Islet of Langerhans (tissue), 1 donor: ENCODE data around the gene MLST8.
"Not testable (repeated sequence)": the region's sequence is repeated elsewhere in the genome, so short reads cannot be mapped to it uniquely, and the experiment has no call there.

ENCODE experiments used
- FAIRE-seq: peaks from one replicate; lab custom pipeline; 2011; peaks lifted over from hg19 to GRCh38; lab: Jason Lieb, UNC

MLST8 gene

DNA sequence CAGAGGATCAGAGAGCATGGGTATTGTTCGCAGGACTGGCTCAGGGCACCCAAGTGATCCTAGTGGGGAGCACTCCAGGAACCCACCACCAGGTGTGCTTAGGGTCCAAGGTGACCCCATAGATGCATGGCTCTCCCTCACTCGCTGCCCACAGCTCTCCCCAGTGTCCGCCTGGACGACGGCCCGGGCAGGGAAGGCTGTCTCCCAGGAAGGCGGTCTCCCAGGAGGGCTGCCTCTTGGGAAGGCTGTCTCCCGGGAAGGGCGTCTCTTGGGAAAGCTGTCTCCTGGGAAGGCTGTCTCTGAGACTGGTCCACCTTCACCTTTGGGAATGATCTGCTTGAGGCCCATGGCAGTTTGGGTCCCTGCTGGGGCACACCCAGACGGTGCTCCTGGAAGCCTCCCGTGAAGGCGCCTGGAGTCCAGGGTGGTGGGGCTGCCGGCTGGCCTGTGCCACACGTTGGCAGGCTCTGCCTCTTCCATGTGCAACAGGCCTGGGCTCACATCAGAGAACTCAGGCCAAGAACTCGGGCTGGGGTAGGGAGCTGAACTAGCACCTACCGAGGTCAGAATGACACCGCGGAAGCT is 41.1 kb downstream of the MLST8 start:
- no peak for FAIRE-seq

GRCh38 chr16:2250652-2251295 is 45.5 kb downstream of the MLST8 start:
- no peak for FAIRE-seq

DNA sequence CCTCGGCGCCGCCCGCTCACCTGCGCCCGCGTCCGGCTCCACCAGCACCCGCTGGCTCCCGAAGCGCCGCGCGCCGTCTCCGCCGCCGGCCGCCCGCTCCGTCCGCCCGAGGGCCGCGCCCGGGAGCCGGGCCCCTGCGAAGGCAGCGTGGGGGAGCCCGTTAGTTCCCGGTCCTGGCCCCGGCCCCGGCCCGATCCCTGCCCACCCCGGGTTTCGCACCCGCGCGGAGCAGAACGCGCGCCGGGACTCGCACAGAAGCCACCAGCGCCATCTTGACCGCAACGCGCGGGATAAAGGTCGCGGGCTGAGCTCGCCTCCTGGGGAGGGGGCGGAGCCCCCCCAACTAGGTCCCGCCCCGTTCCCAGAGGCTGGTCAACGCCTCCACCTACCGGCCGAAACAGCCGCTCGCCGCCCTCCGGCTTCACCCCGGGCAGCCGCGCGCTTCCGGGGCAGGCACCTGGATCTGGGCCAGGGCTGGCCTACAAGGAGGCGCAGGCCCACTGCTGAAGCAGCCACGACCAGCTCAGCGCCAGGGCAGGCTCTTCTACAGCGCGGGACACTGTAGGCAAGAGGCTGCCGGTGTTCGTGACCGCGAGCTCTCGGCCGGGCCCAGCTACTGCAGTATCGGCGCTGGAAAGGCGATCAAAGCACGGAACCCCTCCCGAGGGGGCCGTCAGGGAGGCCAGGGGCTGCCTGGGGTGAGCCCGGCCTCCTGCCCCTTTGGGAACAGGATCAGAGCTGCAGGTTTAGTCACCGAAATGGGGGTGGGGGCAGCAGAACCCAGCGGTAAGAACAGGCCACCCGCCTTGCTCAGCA is 46.2 kb downstream of the MLST8 start, which contains the start of gene ECI1:
TSS of gene ECI1 (minus strand) at position 292 of the 816 bp plus-strand sequence. CDS start at position 271, 21 bp downstream.
- no peak for FAIRE-seq

- no peak for FAIRE-seq
Observed at GRCh38 chr16:2252806-2253148, 47.5 kb downstream of the MLST8 start.

GRCh38 chr16:2253293-2253692 is 48.0 kb downstream of the MLST8 start:
- FAIRE-seq: no peak

DNA sequence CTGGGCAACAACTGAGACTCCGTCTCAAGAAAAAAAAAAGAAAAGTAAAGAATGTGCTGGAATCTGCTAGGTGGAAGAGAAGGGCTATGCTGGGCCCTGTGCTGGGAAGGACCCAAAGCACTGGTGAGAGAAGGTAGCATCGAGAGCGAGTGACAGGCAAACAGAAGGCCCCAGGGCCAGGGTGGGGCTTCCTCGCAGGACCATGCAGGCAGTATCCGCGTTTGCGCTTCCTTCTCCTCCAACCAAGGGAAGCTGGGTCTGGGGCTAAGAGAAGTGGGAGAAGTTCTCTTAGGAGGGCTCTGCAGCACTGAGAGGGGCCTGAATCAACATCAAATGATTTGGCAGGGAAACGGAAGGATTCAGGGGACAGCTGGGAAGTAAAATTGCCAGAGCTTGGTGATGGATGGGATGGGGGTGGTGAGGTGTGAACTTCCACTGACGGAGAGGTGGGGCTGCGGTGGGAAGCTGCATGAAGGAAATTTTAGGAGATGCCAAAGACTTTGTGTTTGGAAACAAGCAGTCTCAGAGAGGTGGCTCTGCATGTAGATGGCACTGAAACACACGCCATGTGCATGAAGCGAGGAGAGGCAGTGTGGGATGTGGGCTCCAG is 51.4 kb downstream of the MLST8 start:
- no peak for FAIRE-seq

DNA sequence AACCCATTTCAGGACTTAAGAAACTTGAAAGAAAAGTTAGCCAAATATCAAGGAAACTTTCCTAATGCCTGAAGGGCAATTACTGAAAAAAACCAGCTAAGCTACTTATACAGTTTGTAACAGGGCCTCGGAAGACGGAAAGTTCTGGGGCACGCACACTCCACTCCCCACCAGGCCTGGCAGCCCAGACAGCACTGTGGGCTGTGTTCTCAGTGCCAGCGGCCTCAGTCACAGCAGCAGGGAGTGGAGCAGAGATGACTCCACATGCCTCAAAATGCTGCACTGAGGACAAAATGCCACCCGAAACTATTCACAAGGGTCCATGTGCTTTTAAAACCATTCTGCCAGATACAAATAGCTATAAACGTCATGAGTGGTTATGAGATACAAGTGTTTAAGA is 52.5 kb downstream of the MLST8 start:
- FAIRE-seq: no peak

DNA sequence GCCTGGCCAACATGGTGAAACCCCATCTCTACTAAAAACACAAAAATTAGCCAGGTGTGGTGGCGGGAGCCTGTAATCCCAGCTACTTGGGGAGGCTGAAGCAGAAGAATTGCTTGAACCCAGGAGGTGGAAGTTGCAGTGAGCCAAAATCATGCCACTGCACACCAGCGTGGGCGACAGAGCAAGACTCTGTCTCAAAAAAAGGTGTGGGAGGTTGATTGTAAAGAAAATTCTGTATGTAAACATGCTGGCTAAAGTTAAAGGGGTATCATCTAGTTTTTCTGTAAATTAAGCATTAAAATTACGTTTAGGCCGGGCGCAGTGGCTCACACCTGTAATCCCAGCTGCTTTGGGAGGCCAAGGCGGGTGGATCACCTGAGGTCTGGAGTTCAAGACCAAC is 53.3 kb downstream of the MLST8 start:
- FAIRE-seq: not testable (repeated sequence)
